Measurements from ENCODE around the gene BBS1. TPM values are rescaled to one million over a fixed set of nuclear protein-coding genes. Genes with fewer than 3 reads are reported as not detected.

BBS1 gene
- total RNA-seq, 1 experiment from 2014 or later = 29.8 TPM

DNA sequence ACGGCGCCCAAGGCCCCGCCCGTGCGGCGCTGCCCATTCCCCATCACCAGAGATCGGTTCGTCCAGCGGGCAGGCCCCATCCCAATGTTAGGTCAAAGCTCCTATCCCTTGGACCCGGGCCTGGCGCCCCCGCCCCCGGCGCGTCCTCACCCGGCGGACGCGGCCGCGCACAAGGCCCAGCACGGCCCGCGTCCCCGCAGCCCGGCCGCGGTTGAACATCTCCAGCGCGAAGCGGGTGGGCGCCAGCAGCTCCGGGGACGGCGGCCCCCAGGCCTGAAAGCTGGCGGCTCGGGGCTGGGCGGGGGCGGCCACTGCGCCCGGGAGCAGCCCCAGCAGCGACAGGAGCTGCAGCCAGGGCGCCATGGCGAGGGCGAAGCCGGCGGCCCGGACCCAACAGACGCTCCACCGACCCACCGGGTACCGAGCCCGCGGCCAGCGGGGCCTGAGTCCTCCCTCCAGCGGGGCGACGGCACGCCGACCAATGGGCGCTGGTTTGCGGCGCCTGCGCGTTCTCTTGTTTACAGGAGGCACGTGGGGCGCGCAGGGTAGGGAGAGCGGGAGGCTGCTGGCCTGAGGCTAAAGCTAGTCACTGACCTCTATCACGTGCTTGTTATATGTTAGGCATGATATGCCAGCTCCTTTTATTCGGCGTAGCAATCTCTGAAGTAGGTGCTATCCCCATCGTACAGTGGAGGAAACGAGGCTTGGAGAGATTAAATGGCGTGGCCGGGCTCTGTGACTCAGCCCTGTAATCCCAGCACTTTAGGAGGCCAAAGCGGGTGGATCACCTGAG, 57.9 kb downstream of the BBS1 start, which contains the start of gene CTSF:
Gene CTSF (minus strand): TSS at position 483 of the 793 bp plus-strand sequence. CDS start 120 bp downstream, at position 363.
- POLR2A ChIA-PET = no interaction called here
- Histone ChIP-seq H3K36me3 (ENCODE audit: control insufficient read depth in 1 of 2, insufficient read depth in 2 of 2, low read length in 2 of 2) (no peaks in the 10 kb centered on the region), H3K79me2 (ENCODE audit: insufficient read depth, low read length) (no peaks in the 10 kb centered on the region), H4K20me1 (ENCODE audit: insufficient read depth) (no peaks in the 10 kb centered on the region), H3K4me3 (replicated peaks in 1 of 2; ENCODE audit: low read depth in 1 of 2, low read length in 2 of 2) (no peak within 1 kb of the TSS), H3K9me2 (ENCODE audit: insufficient read depth) (no peaks in the 10 kb centered on the region), H3K9me3 (ENCODE audit: control insufficient read depth in 1 of 2, insufficient read depth in 1 of 2, low read depth in 1 of 2, low read length in 2 of 2) (no peaks in the 10 kb centered on the region), H3K27me3 (ENCODE audit: insufficient read depth, low read length) (peaks cover 3% of the 10 kb centered on the region; the same call in 1 of the 2 replicates), H3K27ac (ENCODE audit: low read depth, low read length) (no peak within 1 kb of the TSS), H3K4me2 (ENCODE audit: low read length) (no peak within 1 kb of the TSS), H3K4me1 (ENCODE audit: control insufficient read depth in 1 of 2, insufficient read depth in 2 of 2, low read length in 2 of 2) (no peaks in the 10 kb centered on the region), H2AFZ (ENCODE audit: low read depth, low read length, poor library complexity, severe bottlenecking) (no peak within 1 kb of the TSS), H3K9ac (ENCODE audit: low read length) (no peak within 1 kb of the TSS)
- no peak for ATAC-seq
- CTCF ChIA-PET = no interaction called here
- no peak for TF ChIP-seq SIN3A (IDR thresholded peaks at IDR 0.05; ENCODE audit: low read depth)
- no peak for TF ChIP-seq SRF (IDR thresholded peaks at IDR 0.05; ENCODE audit: low read depth)
- TF ChIP-seq, protein P1, sequence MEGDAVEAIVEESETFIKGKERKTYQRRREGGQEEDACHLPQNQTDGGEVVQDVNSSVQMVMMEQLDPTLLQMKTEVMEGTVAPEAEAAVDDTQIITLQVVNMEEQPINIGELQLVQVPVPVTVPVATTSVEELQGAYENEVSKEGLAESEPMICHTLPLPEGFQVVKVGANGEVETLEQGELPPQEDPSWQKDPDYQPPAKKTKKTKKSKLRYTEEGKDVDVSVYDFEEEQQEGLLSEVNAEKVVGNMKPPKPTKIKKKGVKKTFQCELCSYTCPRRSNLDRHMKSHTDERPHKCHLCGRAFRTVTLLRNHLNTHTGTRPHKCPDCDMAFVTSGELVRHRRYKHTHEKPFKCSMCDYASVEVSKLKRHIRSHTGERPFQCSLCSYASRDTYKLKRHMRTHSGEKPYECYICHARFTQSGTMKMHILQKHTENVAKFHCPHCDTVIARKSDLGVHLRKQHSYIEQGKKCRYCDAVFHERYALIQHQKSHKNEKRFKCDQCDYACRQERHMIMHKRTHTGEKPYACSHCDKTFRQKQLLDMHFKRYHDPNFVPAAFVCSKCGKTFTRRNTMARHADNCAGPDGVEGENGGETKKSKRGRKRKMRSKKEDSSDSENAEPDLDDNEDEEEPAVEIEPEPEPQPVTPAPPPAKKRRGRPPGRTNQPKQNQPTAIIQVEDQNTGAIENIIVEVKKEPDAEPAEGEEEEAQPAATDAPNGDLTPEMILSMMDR (IDR thresholded peaks at IDR 0.05 in 2 of 3, conservative IDR thresholded peaks at IDR 0.05 in 1 of 3; ENCODE audit: borderline replicate concordance in 1 of 3, insufficient read depth in 1 of 3, low read depth in 2 of 3, low read length in 2 of 3) = no peak
- TF ChIP-seq EZH2phosphoT487 (IDR thresholded peaks at IDR 0.05; ENCODE audit: borderline replicate concordance) = no peak
- TF ChIP-seq SP1 (IDR thresholded peaks at IDR 0.05; ENCODE audit: low read depth) = no peak
- no peak for TF ChIP-seq ZFX (IDR thresholded peaks at IDR 0.05)
- TF ChIP-seq ZNF274 (IDR thresholded peaks at IDR 0.05; ENCODE audit: low read depth, low read length) = no peak
- TF ChIP-seq, protein P2, sequence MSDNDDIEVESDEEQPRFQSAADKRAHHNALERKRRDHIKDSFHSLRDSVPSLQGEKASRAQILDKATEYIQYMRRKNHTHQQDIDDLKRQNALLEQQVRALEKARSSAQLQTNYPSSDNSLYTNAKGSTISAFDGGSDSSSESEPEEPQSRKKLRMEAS (IDR thresholded peaks at IDR 0.05) = no peak
- TF ChIP-seq, protein P3, sequence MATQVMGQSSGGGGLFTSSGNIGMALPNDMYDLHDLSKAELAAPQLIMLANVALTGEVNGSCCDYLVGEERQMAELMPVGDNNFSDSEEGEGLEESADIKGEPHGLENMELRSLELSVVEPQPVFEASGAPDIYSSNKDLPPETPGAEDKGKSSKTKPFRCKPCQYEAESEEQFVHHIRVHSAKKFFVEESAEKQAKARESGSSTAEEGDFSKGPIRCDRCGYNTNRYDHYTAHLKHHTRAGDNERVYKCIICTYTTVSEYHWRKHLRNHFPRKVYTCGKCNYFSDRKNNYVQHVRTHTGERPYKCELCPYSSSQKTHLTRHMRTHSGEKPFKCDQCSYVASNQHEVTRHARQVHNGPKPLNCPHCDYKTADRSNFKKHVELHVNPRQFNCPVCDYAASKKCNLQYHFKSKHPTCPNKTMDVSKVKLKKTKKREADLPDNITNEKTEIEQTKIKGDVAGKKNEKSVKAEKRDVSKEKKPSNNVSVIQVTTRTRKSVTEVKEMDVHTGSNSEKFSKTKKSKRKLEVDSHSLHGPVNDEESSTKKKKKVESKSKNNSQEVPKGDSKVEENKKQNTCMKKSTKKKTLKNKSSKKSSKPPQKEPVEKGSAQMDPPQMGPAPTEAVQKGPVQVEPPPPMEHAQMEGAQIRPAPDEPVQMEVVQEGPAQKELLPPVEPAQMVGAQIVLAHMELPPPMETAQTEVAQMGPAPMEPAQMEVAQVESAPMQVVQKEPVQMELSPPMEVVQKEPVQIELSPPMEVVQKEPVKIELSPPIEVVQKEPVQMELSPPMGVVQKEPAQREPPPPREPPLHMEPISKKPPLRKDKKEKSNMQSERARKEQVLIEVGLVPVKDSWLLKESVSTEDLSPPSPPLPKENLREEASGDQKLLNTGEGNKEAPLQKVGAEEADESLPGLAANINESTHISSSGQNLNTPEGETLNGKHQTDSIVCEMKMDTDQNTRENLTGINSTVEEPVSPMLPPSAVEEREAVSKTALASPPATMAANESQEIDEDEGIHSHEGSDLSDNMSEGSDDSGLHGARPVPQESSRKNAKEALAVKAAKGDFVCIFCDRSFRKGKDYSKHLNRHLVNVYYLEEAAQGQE (IDR thresholded peaks at IDR 0.05; ENCODE audit: low read depth) = no peak
- no peak for DNase-seq (ENCODE audit: low read depth, low spot score)
- RAD21 ChIA-PET (ENCODE audit: low non-redundant PET in 1 of 2, low total read pairs in 2 of 2, uncharacterized antibody in 2 of 2, unreplicated experiment in 2 of 2) = no interaction called here
- intact Hi-C loops (cut with micrococcal nuclease) = no loop called here
- no TSS peak for BruUV-seq (replicated peaks)
